GM21381 (cell line): Measurements from ENCODE around the gene POLD4.
"Not testable (repeated sequence)": the region's sequence is repeated elsewhere in the genome, so short reads cannot be mapped to it uniquely, and the experiment has no call there.

Experiments used
- ATAC-seq: cut with Tn5 transposase; IDR thresholded peaks from one replicate; pipeline ENCODE4 v1.9.1; 2021; ENCODE audit warnings: mild to moderate bottlenecking, moderate library complexity; ENCODE audit not compliant: unreplicated experiment

Gene POLD4

GRCh38 chr11:67353317-67354074 lies at the start of gene POLD4:
Gene POLD4 (minus strand): TSS chr11:67353546. CDS start chr11:67353399, 147 bp downstream.
- ATAC-seq = peak; percentile 74

- not testable (repeated sequence) for ATAC-seq
Measured at GRCh38 chr11:67403085-67403484, 49.7 kb upstream of the POLD4 start.

- not testable (repeated sequence) for ATAC-seq
Measured at GRCh38 chr11:67402192-67402839, 49.0 kb upstream of the POLD4 start.

- ATAC-seq = peak; percentile 54
Measured at GRCh38 chr11:67401495-67402191, 48.3 kb upstream of the POLD4 start, which contains the start of gene PPP1CA. Gene PPP1CA (minus strand): TSS chr11:67401858. CDS start chr11:67401782, 76 bp downstream.

GRCh38 chr11:67400942-67401494 lies 47.7 kb upstream of the POLD4 start:
- no peak for ATAC-seq

- ATAC-seq = no peak
Measured at GRCh38 chr11:67400251-67400941, 47.0 kb upstream of the POLD4 start.

GRCh38 chr11:67398661-67399563 lies 45.6 kb upstream of the POLD4 start:
- ATAC-seq = no peak

GRCh38 chr11:67397986-67398660 lies 44.8 kb upstream of the POLD4 start:
- ATAC-seq = no peak

GRCh38 chr11:67397536-67397935 lies 44.2 kb upstream of the POLD4 start:
- no peak for ATAC-seq

GRCh38 chr11:67396587-67397389 lies 43.4 kb upstream of the POLD4 start:
- ATAC-seq = no peak

GRCh38 chr11:67396259-67396581 lies 42.9 kb upstream of the POLD4 start:
- ATAC-seq = no peak

GRCh38 chr11:67395555-67396258 lies 42.4 kb upstream of the POLD4 start:
- ATAC-seq = no peak

GRCh38 chr11:67393990-67394389 lies 40.6 kb upstream of the POLD4 start:
- ATAC-seq = no peak

GRCh38 chr11:67393437-67393836 lies 40.1 kb upstream of the POLD4 start:
- ATAC-seq = no peak

- peak; percentile 26 for ATAC-seq
Measured at GRCh38 chr11:67392183-67392715, 38.9 kb upstream of the POLD4 start.

GRCh38 chr11:67391304-67392182 lies 38.2 kb upstream of the POLD4 start, which contains the start of gene RAD9A:
Gene RAD9A (plus strand): TSS chr11:67391986. CDS start chr11:67392045, 59 bp downstream.
- peak; percentile 57 for ATAC-seq

- no peak for ATAC-seq
Measured at GRCh38 chr11:67390947-67391303, 37.6 kb upstream of the POLD4 start.
